GM12878 (cell line): ENCODE measurements around the gene IL21. TPM values are rescaled to one million over a fixed set of nuclear protein-coding genes. Genes with fewer than 3 reads are reported as not detected.

ENCODE experiments used
- ATAC-seq: fragments of 200-7000 bp; cut with Tn5 transposase; 3 replicates; pipeline ENCODE4 v1.9.1; 2020; ENCODE audit warnings: mild to moderate bottlenecking, moderate library complexity
- BruUV-seq: library from RNA; stranded (reverse); fragments of 400-500 nt; replicated peaks from 2 replicates; lab custom pipeline; 2021; lab: Mats Ljungman, UMichigan
- CTCF ChIA-PET: fragments of 300-600 bp; sonication (Branson Sonifier 250); formaldehyde crosslinking; extraction: SDS; loops from one replicate; lab custom pipeline; 2021; ENCODE audit warnings: inconsistent platforms; lab: Yijun Ruan, JAX
- POLR2A ChIA-PET: fragments of 350-600 bp; formaldehyde crosslinking; extraction: SDS; loops from one replicate; lab custom pipeline; 2021; ENCODE audit warnings: inconsistent platforms; lab: Charles Lee
- RAD21 ChIA-PET: fragments of 300-600 bp; sonication (Branson Sonifier 250); formaldehyde crosslinking; loops from one replicate; lab custom pipeline; 2023; ENCODE audit warnings: antibody characterized with exemption; ENCODE audit not compliant: unreplicated experiment; lab: Charles Lee
- SMC1A ChIA-PET: fragments of 300-600 bp; sonication (Branson Sonifier 250); formaldehyde crosslinking; loops from one replicate; lab custom pipeline; 2023; ENCODE audit not compliant: unreplicated experiment, uncharacterized antibody; lab: Charles Lee
- DNase-seq: peaks from one replicate; pipeline ENCODE4 v3.0.0-alpha.2; 2011; ENCODE audit warnings: low read depth, low spot score
- FAIRE-seq: peaks from 3 replicates; lab custom pipeline; 2011; peaks lifted over from hg19 to GRCh38; lab: Jason Lieb, UNC
- H2AFZ ChIP-seq: 2 replicates; pipeline ENCODE4 v1.6.0; 2011; ENCODE audit warnings: low read depth, low read length, control low read depth; ENCODE audit not compliant: control insufficient read depth
- H3K27ac ChIP-seq: 2 replicates; pipeline ENCODE4 v1.5.1; 2011; ENCODE audit warnings: control low read depth; ENCODE audit not compliant: control insufficient read depth, insufficient read depth
- H3K27me3 ChIP-seq, 2 experiments: replicated peaks in 1 of 2; 2 replicates each; pipeline versions ENCODE4 v1.6.0 to v1.6.1; 2011; ENCODE audit warnings: low read length in 1 of 2; ENCODE audit not compliant: control insufficient read depth in 2 of 2, insufficient read depth in 2 of 2
- H3K36me3 ChIP-seq, 2 experiments: 2 replicates each; pipeline ENCODE4 v1.5.1; 2011; ENCODE audit warnings: low read length in 1 of 2; ENCODE audit not compliant: control insufficient read depth in 2 of 2, insufficient read depth in 2 of 2
- H3K4me1 ChIP-seq: 2 replicates; pipeline ENCODE4 v1.6.1; 2011; ENCODE audit warnings: mild to moderate bottlenecking, low read length, moderate library complexity, mixed read lengths; ENCODE audit not compliant: control insufficient read depth, insufficient read depth
- H3K4me2 ChIP-seq: 2 replicates; pipeline ENCODE4 v1.6.0; 2011; ENCODE audit warnings: control low read depth; ENCODE audit not compliant: control insufficient read depth, insufficient read depth
- H3K4me3 ChIP-seq: fragments of 200-600 bp; sonication (generic); 2 replicates; pipeline ENCODE4 v1.5.1; 2016
- H3K79me2 ChIP-seq: 2 replicates; pipeline ENCODE4 v1.6.0; 2011; ENCODE audit warnings: low read length; ENCODE audit not compliant: control insufficient read depth, insufficient read depth
- H3K9ac ChIP-seq: 2 replicates; pipeline ENCODE4 v1.8.0; 2011; ENCODE audit warnings: low read length, control low read depth, mixed read lengths; ENCODE audit not compliant: control insufficient read depth, insufficient read depth
- H3K9me3 ChIP-seq: replicated peaks from 3 replicates; pipeline ENCODE4 v1.5.1; 2011; ENCODE audit warnings: mild to moderate bottlenecking, low read length; ENCODE audit not compliant: control insufficient read depth, insufficient read depth
- H4K20me1 ChIP-seq: 2 replicates; pipeline ENCODE4 v1.6.0; 2011; ENCODE audit not compliant: control insufficient read depth, insufficient read depth
- BRCA1 ChIP-seq: IDR thresholded peaks from 2 replicates; pipeline ENCODE4 v1.6.1; 2011; ENCODE audit warnings: low read depth, low read length, improper control_type of control experiment
- CEBPB ChIP-seq, 2 experiments: fragments of 150-350 bp in 1 of 2; IDR thresholded peaks; 2 replicates each; pipeline ENCODE4 v1.6.1; 2012 to 2014; ENCODE audit warnings: low read depth in 2 of 2, low read length in 2 of 2, borderline replicate concordance in 1 of 2, inconsistent platforms in 1 of 2
- E2F4 ChIP-seq: IDR thresholded peaks from 2 replicates; pipeline ENCODE4 v1.6.1; 2012; ENCODE audit warnings: low read depth, low read length, improper control_type of control experiment
- EED ChIP-seq: sonication (generic); IDR thresholded peaks from 2 replicates; pipeline ENCODE4 v1.6.1; 2016; ENCODE audit warnings: antibody characterized with exemption, low read depth
- FOXM1 ChIP-seq: IDR thresholded peaks from 2 replicates; pipeline ENCODE4 v1.6.1; 2012; ENCODE audit warnings: low read depth, mild to moderate bottlenecking, inconsistent platforms, low read length, moderate library complexity
- HCFC1 ChIP-seq: fragments of 150-350 bp; IDR thresholded peaks from 2 replicates; pipeline ENCODE4 v1.6.1; 2014; ENCODE audit warnings: low read length
- HDGF ChIP-seq: fragments of 450-650 bp; IDR thresholded peaks from 2 replicates; pipeline ENCODE4 v1.6.1; 2016; ENCODE audit warnings: antibody characterized with exemption
- MEF2B ChIP-seq: fragments of 450-650 bp; IDR thresholded peaks from 2 replicates; pipeline ENCODE4 v1.6.1; 2018; ENCODE audit warnings: mild to moderate bottlenecking, moderate library complexity; ENCODE audit not compliant: partially characterized antibody, poor library complexity, severe bottlenecking
- MTA3 ChIP-seq: IDR thresholded peaks from 2 replicates; pipeline ENCODE4 v1.6.1; 2012; ENCODE audit warnings: low read length, inconsistent platforms, borderline replicate concordance
- NR2C1 ChIP-seq: fragments of 450-650 bp; IDR thresholded peaks from 2 replicates; pipeline ENCODE4 v1.6.1; 2017; ENCODE audit warnings: antibody characterized with exemption, mild to moderate bottlenecking, moderate library complexity
- PAX5 ChIP-seq: IDR thresholded peaks from 2 replicates; pipeline ENCODE4 v1.6.1; 2011; ENCODE audit warnings: low read depth, low read length, borderline replicate concordance
- PKNOX1 ChIP-seq: fragments of 450-650 bp; IDR thresholded peaks from 2 replicates; pipeline ENCODE4 v1.6.1; 2016; ENCODE audit warnings: mild to moderate bottlenecking
- RAD21 ChIP-seq: IDR thresholded peaks from 2 replicates; pipeline ENCODE4 v1.6.1; 2011; ENCODE audit warnings: mild to moderate bottlenecking, low read depth, low read length, moderate library complexity; ENCODE audit not compliant: insufficient read depth
- RAD51 ChIP-seq: fragments of 450-650 bp; IDR thresholded peaks from 2 replicates; pipeline ENCODE4 v1.6.1; 2016; ENCODE audit warnings: moderate library complexity, mild to moderate bottlenecking, inconsistent platforms
- SMARCA5 ChIP-seq: fragments of 450-650 bp; IDR thresholded peaks from 2 replicates; pipeline ENCODE4 v1.6.1; 2017; ENCODE audit warnings: mild to moderate bottlenecking
- SMC3 ChIP-seq: IDR thresholded peaks from 2 replicates; pipeline ENCODE4 v1.6.1; 2011; ENCODE audit warnings: low read length, improper control_type of control experiment, borderline replicate concordance
- SP1 ChIP-seq: IDR thresholded peaks from one replicate; pipeline ENCODE4 v1.6.1; 2011; ENCODE audit warnings: low read depth, low read length
- SUPT20H ChIP-seq: IDR thresholded peaks from 2 replicates; pipeline ENCODE4 v1.6.1; 2011; ENCODE audit warnings: low read depth, mild to moderate bottlenecking, low read length, moderate library complexity, borderline replicate concordance; ENCODE audit not compliant: control insufficient read depth
- TAF1 ChIP-seq: IDR thresholded peaks from 2 replicates; pipeline ENCODE4 v1.6.1; 2011; ENCODE audit warnings: mild to moderate bottlenecking, low read depth, low read length, borderline replicate concordance
- TCF12 ChIP-seq: IDR thresholded peaks from 2 replicates; pipeline ENCODE4 v1.6.1; 2011; ENCODE audit warnings: low read depth, mild to moderate bottlenecking, low read length
- YY1 ChIP-seq: IDR thresholded peaks from 2 replicates; pipeline ENCODE4 v1.6.1; 2011; ENCODE audit warnings: low read depth, mild to moderate bottlenecking, low read length
- ZNF217 ChIP-seq: fragments of 450-650 bp; IDR thresholded peaks from 2 replicates; pipeline ENCODE4 v1.6.1; 2017; ENCODE audit warnings: antibody characterized with exemption, mild to moderate bottlenecking
- WGBS: methylation state at CpG from one replicate; pipeline ENCODE4 v1.1.6; 2016; ENCODE audit warnings: low lambda C conversion rate; ENCODE audit not compliant: insufficient replicate concordance, insufficient coverage; ENCODE audit errors: missing lambda C conversion rate; 5-methylcytosine and 5-hydroxymethylcytosine counted together
- in situ Hi-C: fragments of 300-500 bp; cut with MboI; formaldehyde crosslinking; loops from 9 replicates; pipeline ENCODE4 v1.14.3; 2018; ENCODE audit warnings: mixed read lengths
- intact Hi-C: fragments of 100-400 bp; cut with micrococcal nuclease; formaldehyde crosslinking; loops from one replicate; pipeline ENCODE4 v1.14.2; 2022; ENCODE audit not compliant: unreplicated experiment
- polyA plus RNA-seq, 11 experiments: library from polyadenylated mRNA; depleted of rRNA in 4 of 11; unstranded in 6 of 11; stranded (reverse) in 5 of 11; fragments of >200 nt; fragmentation: Nextera tagmentation in 4 of 11; fragmentation: Illumina TruSeq in 1 of 11; extraction: Ambion mirVana in 4 of 11; extraction: Trizol in 1 of 11; gene quantifications; 1 replicate in 1 of 11; 2 replicates in 10 of 11; pipeline versions ENCODE4 v1.2.1 to v1.2.3, GENCODE V29; 2011 to 2016; ENCODE audit warnings: inconsistent platforms in 2 of 11, missing spikeins in 2 of 11, low read depth in 1 of 11
- total RNA-seq, 4 experiments: library from RNA; depleted of rRNA in 3 of 4; stranded (reverse); fragments of >200 nt in 3 of 4; fragmentation: Illumina TruSeq in 1 of 4; extraction: Trizol in 1 of 4; gene quantifications; 2 replicates each; pipeline versions ENCODE4 v1.2.1 to v1.2.3, GENCODE V29; 2013 to 2021
- TF ChIP-seq, protein P1 (sequence below): IDR thresholded peaks from 2 replicates; pipeline ENCODE4 v1.6.1; 2012; ENCODE audit warnings: low read length, inconsistent platforms

Gene IL21
- total and polyA plus RNA-seq, 10 of the 15 experiments (the other 5 are each of a cell fraction or from before 2014, with no cell fraction given), result not detected

GRCh38 chr4:122584519-122584918, 36.3 kb downstream of the IL21 start:
- RAD21 ChIA-PET, result no interaction called here
- BruUV-seq, result no TSS peak
- Histone ChIP-seq H3K27me3 (no peaks in the 10 kb centered on the region; a peak in 1 of 4 replicates), H3K4me2 (peak overlapping the region; percentile 12; the same call in 1 of the 2 replicates), H3K27ac (no peak overlapping the region), H3K79me2 (no peaks in the 10 kb centered on the region), H3K9me3 (no peaks in the 10 kb centered on the region), H2AFZ (no peak overlapping the region), H3K9ac (no peak overlapping the region), H3K4me3 (no peak overlapping the region), H3K4me1 (peaks cover 10% of the 10 kb centered on the region), H3K36me3 (no peaks in the 10 kb centered on the region), H4K20me1 (no peaks in the 10 kb centered on the region)
- DNase-seq (no peak), ATAC-seq (no peak; the same call in 2 of the 3 replicates), FAIRE-seq (no peak)
- in situ Hi-C loops, result loop anchor here (5.0 kb wide), 1 partner anchor 687 kb away; no protein-coding TSS in a partner anchor
- POLR2A ChIA-PET, result no interaction called here
- SMC1A ChIA-PET, result no interaction called here
- intact Hi-C loops, result no loop called here
- WGBS, result 0% methylated on average over 1 of the region's 1 CpG
- CTCF ChIA-PET, result no interaction called here
- peak; percentile 27 for TF ChIP-seq MEF2B
- no peak for TF ChIP-seq E2F4
- TF ChIP-seq EED, result no peak
- no peak for TF ChIP-seq BRCA1
- TF ChIP-seq CEBPB (IDR thresholded peaks at IDR 0.05; ENCODE audit: borderline replicate concordance in 1 of 2, low read depth in 2 of 2, low read length in 2 of 2), result no peak
- no peak for TF ChIP-seq HCFC1
- peak; percentile 54; the same call in 1 of the 2 replicates for TF ChIP-seq FOXM1
- no peak for TF ChIP-seq SP1
- no peak for TF ChIP-seq HDGF
- TF ChIP-seq, protein P1, sequence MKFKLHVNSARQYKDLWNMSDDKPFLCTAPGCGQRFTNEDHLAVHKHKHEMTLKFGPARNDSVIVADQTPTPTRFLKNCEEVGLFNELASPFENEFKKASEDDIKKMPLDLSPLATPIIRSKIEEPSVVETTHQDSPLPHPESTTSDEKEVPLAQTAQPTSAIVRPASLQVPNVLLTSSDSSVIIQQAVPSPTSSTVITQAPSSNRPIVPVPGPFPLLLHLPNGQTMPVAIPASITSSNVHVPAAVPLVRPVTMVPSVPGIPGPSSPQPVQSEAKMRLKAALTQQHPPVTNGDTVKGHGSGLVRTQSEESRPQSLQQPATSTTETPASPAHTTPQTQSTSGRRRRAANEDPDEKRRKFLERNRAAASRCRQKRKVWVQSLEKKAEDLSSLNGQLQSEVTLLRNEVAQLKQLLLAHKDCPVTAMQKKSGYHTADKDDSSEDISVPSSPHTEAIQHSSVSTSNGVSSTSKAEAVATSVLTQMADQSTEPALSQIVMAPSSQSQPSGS, result peak; percentile 81
- TF ChIP-seq SMARCA5, result no peak
- no peak for TF ChIP-seq YY1
- 0 out of 2 replicates have a peak, but pooled peaks have one; percentile 29 for TF ChIP-seq MTA3
- no peak for TF ChIP-seq PKNOX1
- TF ChIP-seq RAD51, result no peak
- no peak for TF ChIP-seq RAD21
- TF ChIP-seq SUPT20H, result no peak
- no peak for TF ChIP-seq ZNF217
- no peak for TF ChIP-seq SMC3
- no peak for TF ChIP-seq NR2C1
- no peak for TF ChIP-seq PAX5
- TF ChIP-seq TAF1, result no peak
- no peak for TF ChIP-seq TCF12
